NCI-H2107 treated with DMSO at 0.1 percent for 48 hours (cell line): ENCODE results near the gene ASB18.
A peak's percentile ranks its signal among the peaks of the same experiment; 100 is the strongest.

ENCODE experiments used
- DNase-seq: peaks from one replicate; lab custom pipeline; 2025; ENCODE audit not compliant: unreplicated experiment; lab: John Stamatoyannopoulos, UW

The ASB18 gene

DNA sequence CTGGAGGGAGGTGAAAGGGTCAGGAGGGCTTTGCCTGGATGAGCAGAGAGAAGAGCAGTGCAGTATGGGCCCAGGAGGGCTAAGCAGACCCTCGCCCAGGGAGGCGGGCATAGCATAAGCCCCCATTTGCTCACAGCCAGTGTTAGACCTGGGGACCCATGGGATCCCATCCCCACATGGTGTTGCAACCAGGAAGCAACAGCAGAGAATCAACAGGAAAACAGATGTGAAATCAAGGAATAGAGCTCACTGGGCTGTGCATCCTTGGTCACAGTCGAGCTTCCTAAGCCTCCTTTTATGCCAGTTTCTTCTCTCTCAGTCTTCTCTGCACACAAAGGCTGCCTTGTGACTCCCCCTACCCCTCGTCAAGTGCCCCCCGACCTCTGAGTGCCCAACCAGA is 19.9 kb downstream of the ASB18 start:
- DNase-seq, result no peak

DNA sequence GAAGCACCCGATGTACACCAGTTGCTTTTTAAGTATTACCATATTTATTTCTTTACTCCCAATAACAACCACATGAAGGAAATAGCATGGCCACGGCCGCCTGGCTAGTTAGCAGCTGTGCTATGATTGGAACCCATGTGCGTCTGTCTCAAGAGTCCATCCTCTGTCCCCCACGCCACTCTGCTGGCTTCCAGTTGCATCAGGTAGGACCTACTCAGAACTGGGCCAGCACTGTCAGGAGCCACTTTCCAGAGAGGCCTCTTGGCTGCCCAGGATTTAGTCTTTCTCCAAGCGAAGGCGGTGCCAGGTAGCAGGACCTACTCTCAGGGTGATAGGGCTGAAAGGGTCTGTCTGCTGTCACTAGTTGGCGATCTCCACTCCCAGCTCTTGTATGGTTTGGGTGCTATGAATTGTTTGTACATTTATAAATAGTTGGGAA is 22.1 kb downstream of the ASB18 start:
- DNase-seq, result no peak

DNA sequence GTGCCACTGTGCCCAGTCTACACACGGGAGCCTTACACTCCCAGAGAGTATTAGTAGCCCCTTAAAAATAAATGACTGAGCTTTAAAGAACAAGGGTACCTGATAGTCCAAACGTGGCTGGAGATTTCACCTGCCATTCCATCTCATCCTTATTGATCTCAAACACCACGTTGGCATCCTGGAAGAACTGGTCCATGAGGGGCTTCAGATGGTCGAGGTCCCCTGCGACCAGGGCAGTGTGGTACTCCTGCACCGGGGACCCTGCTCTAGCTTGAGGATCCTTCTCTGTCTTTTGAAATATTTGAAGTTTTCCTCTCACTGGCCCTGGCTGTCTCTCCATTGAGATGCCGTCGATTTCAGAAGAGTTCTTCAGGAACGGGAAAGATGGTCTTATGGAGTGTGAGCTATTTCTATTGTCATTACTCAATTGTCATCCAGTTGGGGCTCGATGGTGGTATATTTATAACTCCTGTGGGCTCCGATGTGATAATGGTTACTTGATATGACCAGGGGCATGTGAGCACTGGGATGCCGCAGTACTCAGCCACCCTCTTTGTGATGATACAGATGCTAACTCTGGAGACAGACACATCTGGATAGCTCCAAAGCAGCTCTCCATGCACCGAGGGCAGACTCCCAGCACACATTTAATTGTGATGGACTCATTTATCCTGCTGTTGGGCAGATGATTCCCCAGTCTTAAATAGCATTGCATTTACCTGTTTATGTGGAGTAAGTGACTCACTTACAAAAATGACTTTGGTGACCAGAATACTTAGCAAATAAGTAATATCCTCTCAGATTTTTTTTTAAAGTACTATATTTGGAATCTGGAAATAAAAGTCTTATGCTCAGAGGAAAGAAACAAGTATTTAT is 22.8 kb downstream of the ASB18 start:
- DNase-seq, result no peak

DNA sequence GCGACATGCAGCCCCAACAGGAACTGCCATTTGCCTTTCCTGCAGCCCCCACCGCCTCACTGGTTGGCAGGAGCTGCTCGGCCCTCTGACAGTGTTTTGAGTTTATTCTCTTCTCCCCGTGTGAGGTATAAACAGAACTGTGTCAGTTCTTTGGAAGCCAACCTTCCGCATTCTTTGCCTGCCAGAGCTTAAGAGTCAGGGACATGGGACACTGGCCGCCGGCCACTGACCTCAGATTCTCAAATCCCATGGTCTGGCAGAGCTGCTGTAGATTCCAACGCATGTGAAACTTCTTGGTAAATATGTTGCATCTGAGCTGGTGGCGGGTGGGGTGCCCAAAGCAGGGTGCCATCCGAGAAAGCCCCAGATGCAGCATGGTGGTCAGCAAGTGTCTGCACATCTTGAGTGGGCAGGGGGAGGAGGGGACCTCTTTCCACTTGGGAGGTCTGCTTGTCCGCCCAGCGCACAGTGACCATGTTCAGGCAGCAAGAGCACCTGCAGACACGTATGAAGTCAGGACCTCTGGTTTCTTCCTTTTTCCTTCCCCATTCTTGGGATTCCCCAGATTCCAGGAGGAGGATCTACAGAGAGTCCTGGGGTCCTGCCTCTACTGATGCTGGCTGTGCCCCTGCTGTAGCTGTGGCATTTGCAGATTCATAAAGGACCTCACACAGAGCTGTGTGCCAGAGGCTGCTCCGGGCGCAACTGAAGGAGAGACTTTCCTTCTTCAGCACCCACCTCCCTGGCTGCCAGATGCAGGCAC is 23.8 kb downstream of the ASB18 start:
- no peak for DNase-seq

DNA sequence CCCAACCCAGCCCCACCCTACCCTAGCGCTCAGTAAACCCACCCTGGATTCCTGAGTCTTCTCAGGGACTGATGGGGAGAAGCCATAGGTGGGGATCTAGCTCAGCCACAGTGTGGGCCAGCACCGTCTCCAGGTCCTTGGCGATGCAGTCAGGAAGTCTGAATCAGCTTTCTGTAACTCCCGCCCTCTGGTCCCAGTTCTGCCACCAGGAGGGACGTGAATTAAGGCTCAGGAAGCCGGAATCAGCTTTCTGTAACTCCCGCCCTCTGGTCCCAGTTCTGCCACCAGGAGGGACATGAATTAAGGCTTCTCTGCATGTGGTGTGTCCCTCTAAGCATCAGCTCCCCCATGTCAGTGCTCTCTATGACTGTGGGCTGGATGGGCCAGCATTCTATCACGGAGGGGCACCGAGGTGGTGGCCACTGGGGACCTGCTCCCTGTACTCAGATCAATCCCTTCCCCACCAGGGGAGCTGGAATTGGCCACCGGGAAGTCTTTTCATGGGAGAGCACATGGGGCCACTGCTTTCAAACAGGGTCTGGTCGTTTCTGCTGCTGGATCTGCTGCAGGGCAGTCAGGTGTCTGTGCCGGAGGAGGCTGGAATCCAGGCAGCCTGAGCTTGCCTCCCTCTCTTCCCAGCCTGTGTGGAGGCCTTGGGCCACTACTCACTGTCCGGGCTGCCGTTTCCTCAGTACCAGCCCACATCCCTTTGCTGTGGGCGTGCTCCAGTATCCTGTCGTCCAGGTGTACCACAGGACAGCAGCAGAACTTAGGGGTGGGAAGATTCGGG is 24.7 kb downstream of the ASB18 start:
- DNase-seq, result no peak

- DNase-seq, result no peak
These were observed 25.5 kb downstream of the ASB18 start for GRCh38 chr2:236238751-236239150.

DNA sequence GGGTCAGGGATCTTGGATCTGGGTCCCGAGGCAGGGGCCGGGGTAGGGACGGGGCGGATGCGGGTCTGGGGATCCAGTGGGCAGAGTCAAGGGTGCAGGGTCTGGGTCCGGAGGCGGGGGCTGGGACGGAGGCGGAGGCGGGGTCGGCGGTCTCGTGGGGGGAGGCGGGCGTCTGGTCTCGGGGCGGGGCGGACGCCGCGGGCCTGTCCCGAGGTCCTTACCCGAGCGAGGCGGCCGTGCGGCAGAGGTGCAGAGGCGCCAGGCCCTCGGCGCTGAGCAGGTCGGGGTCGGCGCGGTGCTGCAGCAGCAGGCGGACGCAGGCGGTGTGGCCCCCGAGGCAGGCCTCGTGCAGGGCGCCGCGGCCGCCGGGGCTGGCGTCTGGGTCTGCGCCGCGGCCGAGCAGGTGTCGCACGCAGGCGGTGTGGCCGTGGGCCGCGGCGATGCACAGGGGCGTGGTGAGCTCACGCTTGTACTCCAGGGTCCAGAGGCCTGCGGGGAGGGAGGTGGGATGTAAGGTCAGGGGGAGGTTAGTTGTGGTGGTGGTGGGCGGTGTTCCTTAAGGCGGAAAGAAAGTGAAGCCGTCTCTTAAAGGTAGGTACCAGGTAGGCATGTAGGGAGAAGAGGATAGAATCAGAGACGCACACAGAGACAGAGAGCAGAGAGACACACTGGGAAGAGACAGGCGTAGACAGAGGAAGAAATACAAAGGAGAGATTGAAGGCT is 26.6 kb downstream of the ASB18 start:
- DNase-seq, result no peak

DNA sequence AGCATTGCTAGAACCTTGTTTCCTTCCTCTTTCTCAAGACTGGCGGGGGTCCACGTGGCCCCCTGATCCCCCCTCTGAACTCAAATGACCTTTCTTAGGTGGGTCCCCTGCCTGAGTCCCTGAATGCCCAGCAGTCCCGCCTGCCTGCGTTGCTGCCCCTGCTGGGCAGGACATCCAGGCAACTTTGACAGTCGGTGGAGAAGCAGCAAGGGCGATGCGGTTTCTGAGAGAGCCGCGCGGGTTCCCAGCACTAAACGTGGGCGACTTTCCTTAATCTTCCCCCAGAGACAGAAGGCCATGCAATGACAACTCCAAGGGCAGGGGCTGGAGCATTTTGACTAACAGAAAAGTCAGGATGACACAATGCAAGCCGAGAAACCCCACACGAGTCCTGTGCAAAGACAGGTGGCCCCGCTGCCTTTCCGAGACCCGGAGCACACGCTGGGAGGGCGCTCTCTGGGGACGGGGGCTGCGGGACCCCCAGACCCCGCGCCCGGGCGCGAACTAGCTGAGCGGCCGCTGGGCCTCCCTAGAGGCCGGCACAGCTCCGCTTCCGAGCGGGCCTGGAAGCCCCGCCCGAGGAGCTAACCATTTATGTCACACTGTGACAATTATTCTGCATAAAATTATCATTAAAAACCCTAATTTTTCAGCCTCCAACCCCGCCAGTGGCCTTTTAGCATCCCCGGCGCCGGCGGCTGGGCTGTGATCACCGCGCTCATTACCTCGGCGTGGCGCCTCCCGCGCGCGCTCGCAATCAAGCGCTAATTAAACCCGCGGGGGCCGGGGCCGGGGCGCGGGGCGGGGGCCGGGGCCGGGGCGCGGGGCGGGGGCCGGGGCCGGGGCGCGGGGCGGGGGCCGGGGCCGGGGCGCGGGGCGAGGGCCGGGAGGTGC is 27.4 kb downstream of the ASB18 start:
- DNase-seq, result no peak

DNA sequence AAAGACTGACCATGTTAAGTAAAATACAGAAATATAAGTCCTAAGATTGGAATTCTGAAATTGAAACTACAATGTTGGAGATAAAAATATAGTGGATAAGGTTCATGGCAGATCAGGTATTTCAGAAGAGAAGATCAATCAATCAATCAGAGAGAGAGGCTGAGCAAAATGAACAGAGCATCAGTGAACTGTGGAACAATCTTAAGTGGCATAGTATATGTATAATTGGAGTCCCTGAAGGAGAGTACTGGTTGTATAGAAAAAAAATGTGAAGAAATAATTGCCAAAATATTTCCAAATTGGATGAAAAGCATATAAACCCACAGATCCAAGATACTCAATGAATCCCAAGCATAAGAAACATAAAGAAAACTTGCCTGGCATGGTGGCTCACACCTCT is 35.0 kb downstream of the ASB18 start:
- no peak for DNase-seq

DNA sequence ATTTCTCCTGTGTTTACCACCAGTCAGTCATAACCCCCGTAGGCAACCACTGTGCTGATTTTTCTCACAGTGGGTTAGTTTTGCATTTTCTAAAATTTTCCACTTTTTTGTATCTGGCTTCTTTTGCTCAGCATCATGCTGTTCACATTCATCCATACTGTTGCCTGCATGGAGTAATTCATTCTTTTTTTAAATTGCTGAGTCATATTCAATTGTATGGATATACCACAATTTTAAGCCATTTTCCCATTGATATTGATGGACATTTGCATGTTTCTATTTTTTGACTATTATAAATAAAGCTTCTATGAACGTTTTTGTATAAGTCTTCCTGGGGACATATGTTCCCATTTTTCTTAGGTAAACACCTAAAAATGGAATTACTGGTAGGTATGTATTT is 40.5 kb downstream of the ASB18 start:
- DNase-seq, result no peak

DNA sequence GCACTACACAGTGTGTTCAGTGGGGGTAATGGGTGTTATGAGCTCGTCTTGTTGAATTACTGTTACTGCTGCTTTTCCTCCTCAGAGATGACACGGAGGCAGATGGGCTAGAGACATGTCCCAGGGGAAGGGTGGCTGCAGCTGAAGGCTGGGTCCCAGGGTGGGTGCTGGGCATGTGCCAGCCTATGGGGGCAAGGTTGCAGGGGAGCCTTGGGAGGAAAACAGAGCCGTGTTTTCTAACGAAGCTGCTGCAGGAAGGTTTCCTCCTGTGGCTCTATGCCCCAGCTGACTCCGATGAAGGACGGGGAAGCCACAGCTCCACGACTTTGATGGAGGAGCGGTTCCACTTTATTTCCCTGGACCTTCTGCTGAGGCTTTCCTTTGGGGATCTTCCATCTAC is 42.4 kb downstream of the ASB18 start:
- no peak for DNase-seq

GRCh38 chr2:236219411-236219810 is 44.8 kb downstream of the ASB18 start:
- no peak for DNase-seq

GRCh38 chr2:236217926-236218325 is 46.3 kb downstream of the ASB18 start:
- DNase-seq, result no peak

GRCh38 chr2:236216711-236217110 is 47.5 kb downstream of the ASB18 start:
- DNase-seq, result no peak

- DNase-seq, result no peak
These were observed 48.4 kb downstream of the ASB18 start for GRCh38 chr2:236215761-236216333.

DNA sequence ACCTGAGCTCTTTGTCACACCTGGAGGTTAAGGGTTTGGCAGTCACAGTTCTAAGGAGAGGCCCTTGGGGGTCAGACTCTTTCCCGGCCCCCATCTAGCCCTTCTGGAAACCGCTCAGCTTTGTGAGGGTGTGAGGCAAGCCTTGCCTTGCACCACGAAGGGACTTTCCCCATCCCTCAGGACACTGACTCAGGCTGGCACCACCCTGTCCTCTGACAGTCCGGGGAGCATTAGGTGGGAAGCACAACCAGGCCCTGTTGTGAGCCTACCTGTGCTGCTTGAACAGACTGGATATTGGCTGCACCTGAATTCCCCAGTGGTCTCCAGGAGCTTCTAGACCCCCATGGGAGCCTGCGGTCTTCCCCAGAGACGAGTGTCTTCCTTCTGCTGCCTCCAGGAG is 49.0 kb downstream of the ASB18 start:
- no peak for DNase-seq

DNA sequence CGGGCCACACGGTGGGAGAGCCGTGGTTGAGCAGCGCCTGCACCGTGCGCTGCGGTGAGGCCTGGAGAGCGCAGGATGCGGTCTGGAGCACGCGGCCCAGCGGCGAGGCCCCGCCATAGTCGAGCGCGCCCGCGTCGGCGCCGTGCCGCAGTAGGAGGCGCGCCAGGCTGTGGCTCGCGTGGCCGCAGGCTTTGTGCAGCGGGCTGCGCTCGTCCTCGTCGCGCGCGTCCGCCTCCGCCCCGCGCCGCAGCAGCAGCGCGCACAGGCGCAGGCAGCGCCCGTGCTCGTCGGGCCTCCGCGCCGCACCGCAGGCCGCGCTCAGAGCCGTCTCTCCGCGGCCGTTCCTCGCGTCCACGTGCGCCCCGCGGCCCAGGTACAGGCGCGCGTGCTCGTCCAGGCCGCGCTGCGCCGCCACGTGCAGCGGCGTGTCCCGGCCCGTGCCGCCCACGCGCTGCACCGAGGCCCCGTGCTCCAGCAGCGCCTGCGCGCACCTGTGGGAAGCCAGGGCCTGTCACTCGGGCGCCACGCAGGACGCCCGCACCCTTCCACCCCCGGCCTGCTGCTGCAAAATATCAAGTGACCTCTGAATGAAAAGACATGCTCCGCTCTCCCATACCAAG is 49.7 kb downstream of the ASB18 start:
- DNase-seq, result no peak

- no peak for DNase-seq
These were observed 52.9 kb downstream of the ASB18 start for GRCh38 chr2:236211296-236211695.

DNA sequence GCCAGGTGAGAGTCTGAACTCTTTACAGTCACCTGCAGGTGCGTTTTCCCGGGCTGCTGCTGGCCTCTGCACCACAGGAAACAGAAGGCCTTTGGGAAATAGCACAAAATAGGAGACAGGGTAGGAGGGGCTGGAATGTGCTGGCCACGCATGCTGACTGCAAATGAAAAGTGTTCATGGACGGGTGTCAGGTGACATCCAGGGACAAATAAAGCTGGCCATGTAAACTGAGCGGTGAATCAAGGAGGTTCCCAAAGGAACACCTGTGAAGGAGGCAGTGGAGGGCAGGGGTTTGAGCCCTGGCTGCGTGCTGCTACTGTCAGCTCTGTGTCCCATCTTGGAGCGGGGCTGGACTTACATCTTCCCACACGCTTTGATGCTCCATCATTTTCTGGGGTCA is 53.7 kb downstream of the ASB18 start:
- DNase-seq, result peak; percentile 71
